NCI-H1417 treated with DMSO at 0.1 percent for 48 hours (cell line): ENCODE measurements around the gene PRKD3.
"Not testable (repeated sequence)": the region's sequence is repeated elsewhere in the genome, so short reads cannot be mapped to it uniquely, and the experiment has no call there.

Experiments used
- DNase-seq: peaks from one replicate; lab custom pipeline; 2025; lab: John Stamatoyannopoulos, UW

Gene PRKD3

DNA sequence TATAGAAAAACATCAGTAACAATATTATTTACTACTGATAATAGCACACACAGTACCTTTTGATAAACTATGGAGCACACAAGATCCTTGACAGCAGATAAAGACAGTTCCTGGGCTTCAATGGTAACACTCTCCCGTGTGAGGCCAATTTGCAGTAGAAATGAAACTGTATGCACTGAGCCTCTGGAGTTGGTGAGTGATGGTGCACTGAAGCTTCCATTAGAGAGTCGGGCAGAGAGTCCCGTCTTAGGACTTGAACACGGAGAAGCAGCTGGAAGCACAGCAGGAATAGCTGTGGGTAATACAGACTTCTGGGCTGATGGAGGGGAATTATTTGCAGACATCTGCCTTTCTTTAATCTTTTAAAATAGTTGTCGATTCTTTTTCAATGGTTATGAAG lies 8.5 kb downstream of the PRKD3 start:
- DNase-seq = no peak

DNA sequence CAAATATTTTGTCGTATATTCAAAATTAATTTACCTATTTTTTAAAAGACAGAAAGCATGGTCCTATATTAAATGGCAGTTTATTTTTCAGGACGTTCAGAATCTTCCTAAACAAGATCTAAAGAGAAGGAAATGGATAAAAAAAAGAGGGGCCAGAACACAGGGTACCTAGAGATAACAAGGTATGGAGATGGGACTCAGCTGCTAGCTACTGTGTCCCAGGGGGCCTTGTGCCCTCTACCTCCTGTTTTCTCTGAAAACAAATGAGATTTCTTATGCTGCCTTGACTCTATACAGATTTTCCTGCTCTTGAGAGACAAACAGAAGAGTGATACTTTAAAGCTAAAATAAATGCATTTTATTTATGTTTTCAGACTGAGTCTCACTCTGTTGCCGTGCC lies 9.3 kb downstream of the PRKD3 start:
- DNase-seq = no peak

DNA sequence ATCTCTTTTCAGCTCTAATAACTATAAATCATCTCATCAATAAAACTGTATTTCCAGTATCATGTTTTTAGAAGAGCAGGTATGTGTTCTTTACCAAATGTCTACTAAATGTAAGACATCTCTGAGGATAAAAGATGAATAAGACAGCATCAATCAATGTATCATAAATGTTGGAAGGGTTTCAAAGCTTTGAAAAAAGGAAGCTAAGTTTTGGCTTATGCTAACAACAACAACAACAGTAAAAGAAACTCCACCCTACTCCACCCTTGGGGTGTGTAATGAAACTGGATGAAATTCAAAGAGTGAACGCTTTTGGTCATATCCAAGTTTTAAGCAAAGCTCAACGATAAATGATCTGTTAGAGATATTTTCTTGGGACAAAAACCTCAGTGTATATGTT lies 17.1 kb downstream of the PRKD3 start:
- DNase-seq = no peak

DNA sequence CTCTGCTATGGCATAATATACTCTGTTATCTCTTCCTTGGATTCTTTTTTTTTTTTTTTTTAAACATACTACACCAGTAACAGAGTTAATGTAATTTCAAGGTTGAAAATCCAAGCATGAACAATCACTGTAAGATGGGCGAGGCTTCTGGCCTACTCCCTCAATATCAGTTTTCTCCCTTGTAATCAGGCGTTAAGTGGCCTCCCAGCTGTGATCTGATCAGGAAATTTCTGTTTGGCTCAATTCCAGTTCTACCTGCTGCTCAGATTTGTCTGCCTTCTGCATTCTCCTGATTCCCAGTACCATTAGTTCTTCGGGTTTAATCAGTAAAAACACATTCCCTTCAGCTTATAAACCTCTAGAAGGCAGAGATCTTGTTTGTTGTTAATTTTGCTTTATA lies 18.6 kb downstream of the PRKD3 start:
- peak; percentile 22 for DNase-seq

GRCh38 chr2:37302701-37303252 lies 21.9 kb downstream of the PRKD3 start:
- DNase-seq = no peak

DNA sequence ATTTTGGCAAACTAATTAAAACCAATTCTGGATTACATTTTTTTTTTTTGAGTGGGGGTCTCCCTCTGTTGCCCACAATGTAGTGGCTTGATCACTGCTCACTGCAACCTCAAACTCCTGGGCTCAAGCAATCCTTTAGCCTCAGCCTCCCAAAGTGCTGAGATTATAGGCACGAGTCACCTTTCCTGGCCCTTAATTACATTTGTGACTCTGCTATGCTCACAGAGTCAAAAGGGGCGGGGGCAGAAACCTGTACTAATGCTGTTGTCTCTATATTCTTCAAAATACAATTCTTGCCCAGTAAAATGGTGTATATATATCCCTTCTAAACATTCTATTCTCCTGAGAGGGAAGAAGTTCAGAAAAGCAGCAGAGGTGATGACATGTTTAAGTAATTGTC lies 23.2 kb downstream of the PRKD3 start:
- DNase-seq = no peak

GRCh38 chr2:37300578-37300977 lies 24.1 kb downstream of the PRKD3 start:
- no peak for DNase-seq

- DNase-seq = no peak
Observed at GRCh38 chr2:37300146-37300545, 24.5 kb downstream of the PRKD3 start.

DNA sequence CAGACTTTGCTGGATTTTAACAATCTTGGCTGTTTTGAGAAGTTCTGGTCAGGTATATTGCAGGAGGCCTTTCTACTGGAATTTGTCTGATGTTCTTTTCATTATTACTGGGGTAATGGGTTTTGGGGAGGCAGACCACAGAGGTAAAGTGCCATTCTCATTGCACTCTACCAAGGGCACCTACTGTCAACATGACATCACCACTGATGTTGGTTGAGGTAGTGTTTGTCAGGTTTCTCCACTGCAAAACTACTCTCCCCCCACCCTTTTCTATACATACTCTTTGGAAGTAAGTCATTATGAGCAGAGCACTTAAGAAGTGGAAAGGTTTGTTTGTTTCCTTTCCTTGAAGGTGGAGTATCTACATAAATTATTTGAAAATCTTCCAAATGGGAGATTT lies 27.0 kb downstream of the PRKD3 start:
- DNase-seq = no peak

DNA sequence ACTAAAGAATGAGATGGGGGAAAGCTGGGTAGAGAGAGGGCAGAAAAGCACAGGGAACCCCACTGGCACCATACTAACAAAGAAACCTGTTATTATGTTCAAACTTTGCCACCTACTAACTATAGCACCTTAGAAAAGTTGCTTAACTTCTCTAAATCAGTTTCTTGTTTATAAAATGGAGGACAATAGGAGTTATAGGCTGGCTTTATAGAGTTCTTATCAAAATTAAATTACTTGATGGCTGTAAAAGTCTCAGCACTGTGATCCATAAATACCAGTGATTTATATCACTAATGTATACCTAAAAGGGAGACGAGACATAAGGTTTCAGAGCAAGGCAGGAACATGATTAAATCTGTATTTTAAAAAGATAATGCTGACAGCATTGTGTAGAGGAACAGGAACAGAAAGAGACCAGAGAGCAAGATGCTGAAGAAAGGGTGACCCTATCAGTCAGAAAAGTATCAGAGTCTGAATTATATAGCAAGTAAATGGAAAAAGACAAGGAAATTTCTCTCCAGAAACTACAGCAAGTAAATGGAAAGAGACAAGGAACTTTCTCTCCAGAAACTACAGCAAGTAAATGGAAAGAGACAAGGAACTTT lies 29.1 kb downstream of the PRKD3 start:
- no peak for DNase-seq

- not testable (repeated sequence) for DNase-seq
Observed at GRCh38 chr2:37294858-37295257, 29.8 kb downstream of the PRKD3 start.

DNA sequence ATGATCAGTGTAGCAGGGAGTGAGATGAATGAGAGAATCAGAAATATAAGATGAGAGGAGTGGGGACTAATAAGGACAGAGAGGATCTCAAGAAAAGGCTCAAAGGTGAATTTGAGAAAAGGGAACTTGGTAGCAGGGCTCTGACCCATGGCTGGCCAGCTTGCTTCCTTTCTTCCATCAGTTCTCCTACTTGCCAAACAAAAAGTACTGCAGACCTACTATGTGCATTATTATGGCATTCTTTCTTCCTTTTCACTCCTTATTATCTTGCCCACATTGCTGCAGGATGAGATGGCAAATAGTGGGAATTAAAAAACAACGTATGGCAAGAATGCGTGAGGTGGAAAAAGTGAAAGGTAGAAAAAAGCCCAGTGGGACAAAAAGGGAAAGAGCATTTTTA lies 33.0 kb downstream of the PRKD3 start:
- DNase-seq = no peak

DNA sequence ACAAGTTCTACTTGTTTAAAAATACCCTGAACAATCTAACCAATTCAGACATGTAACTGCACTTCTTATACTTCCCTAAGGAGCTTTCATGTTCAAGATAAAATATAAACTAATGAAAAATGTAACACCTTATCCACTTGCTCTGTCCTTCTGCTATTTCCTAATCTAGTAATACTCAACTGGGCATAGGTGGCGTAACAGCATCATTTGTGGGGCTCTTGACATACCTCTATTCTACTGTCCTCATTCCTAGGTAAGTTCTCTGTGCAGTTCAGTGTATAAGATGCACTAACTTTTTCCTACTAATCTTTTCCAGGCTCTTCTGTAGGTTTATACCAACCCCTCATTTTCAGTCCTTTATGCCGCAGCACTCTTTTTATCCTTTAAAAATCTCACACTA lies 36.7 kb downstream of the PRKD3 start:
- no peak for DNase-seq

GRCh38 chr2:37284381-37284780 lies 40.3 kb downstream of the PRKD3 start:
- DNase-seq = no peak

DNA sequence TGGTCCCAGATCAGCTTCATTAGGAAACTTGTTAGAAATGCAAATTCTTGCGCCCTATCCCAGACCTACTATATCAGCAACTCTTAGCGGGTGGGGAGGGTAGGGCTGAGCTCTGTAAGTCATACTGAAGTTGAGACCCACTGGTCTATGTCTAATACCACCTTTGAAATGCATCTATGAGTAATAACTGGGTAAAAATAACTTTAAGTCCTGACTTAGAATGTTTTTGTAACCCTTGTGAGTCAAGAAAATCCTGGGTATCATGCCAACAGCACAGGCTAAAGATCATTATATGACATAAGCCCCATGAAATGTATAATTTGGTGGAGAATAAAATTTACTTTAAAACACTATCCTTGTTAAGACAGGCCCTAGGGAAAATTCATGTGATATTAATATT lies 41.4 kb downstream of the PRKD3 start:
- DNase-seq = no peak

- no peak for DNase-seq
Observed at GRCh38 chr2:37282746-37283145, 41.9 kb downstream of the PRKD3 start.

- no peak for DNase-seq
Observed at GRCh38 chr2:37281916-37282315, 42.7 kb downstream of the PRKD3 start.

- no peak for DNase-seq
Observed at GRCh38 chr2:37276291-37276690, 48.3 kb downstream of the PRKD3 start.
